ENCODE data around the gene ZSCAN16.
"Not testable (repeated sequence)": the region's sequence is repeated elsewhere in the genome, so short reads cannot be mapped to it uniquely, and the experiment has no call there.

The ZSCAN16 gene

GRCh38 chr6:28104392-28105244 lies 19.8 kb upstream of the ZSCAN16 start:
- Histone ChIP-seq H3K36me3 (ENCODE audit: control insufficient read depth, insufficient read depth, low read length) (no peaks in the 10 kb centered on the region), H3K9me3 (ENCODE audit: control insufficient read depth, insufficient read depth, low read length) (no peaks in the 10 kb centered on the region), H3K27me3 (ENCODE audit: control insufficient read depth, insufficient read depth, low read length) (peaks cover 10% of the 10 kb centered on the region), H3K4me3 (ENCODE audit: low read depth, low read length) (peak overlapping the region; percentile 90), H3K4me1 (ENCODE audit: control insufficient read depth, insufficient read depth, low read length) (peaks cover 5% of the 10 kb centered on the region), H3K27ac (ENCODE audit: low read depth, low read length) (peak overlapping the region; percentile 51), H3K9ac (ENCODE audit: low read depth, low read length) (peak overlapping the region; percentile 76)

- Histone ChIP-seq H3K36me3 (ENCODE audit: control insufficient read depth, insufficient read depth, low read length) (no peaks in the 10 kb centered on the region), H3K4me3 (ENCODE audit: low read depth, low read length) (peak overlapping the region; percentile 90), H3K4me1 (ENCODE audit: control insufficient read depth, insufficient read depth, low read length) (peaks cover 5% of the 10 kb centered on the region), H3K27ac (ENCODE audit: low read depth, low read length) (no peak overlapping the region), H3K9me3 (ENCODE audit: control insufficient read depth, insufficient read depth, low read length) (no peaks in the 10 kb centered on the region), H3K27me3 (ENCODE audit: control insufficient read depth, insufficient read depth, low read length) (peaks cover 8% of the 10 kb centered on the region), H3K9ac (ENCODE audit: low read depth, low read length) (peak overlapping the region; percentile 76)
These were observed 19.2 kb upstream of the ZSCAN16 start for GRCh38 chr6:28105245-28105639.

- H3K4me1 ChIP-seq (ENCODE audit: control insufficient read depth, insufficient read depth, low read length), result peaks cover 5% of the 10 kb centered on the region
- no peaks in the 10 kb centered on the region for H3K9me3 ChIP-seq (ENCODE audit: control insufficient read depth, insufficient read depth, low read length)
- no peak overlapping the region for H3K9ac ChIP-seq (ENCODE audit: low read depth, low read length)
- no peaks in the 10 kb centered on the region for H3K36me3 ChIP-seq (ENCODE audit: control insufficient read depth, insufficient read depth, low read length)
- no peak overlapping the region for H3K27ac ChIP-seq (ENCODE audit: low read depth, low read length)
- H3K4me3 ChIP-seq (ENCODE audit: low read depth, low read length), result no peak overlapping the region
- H3K27me3 ChIP-seq (ENCODE audit: control insufficient read depth, insufficient read depth, low read length), result peaks cover 10% of the 10 kb centered on the region
These were observed 16.9 kb upstream of the ZSCAN16 start for GRCh38 chr6:28107506-28107905.

- Histone ChIP-seq H3K4me3 (ENCODE audit: low read depth, low read length) (no peak overlapping the region), H3K4me1 (ENCODE audit: control insufficient read depth, insufficient read depth, low read length) (no peaks in the 10 kb centered on the region), H3K9ac (ENCODE audit: low read depth, low read length) (no peak overlapping the region), H3K9me3 (ENCODE audit: control insufficient read depth, insufficient read depth, low read length) (no peaks in the 10 kb centered on the region), H3K36me3 (ENCODE audit: control insufficient read depth, insufficient read depth, low read length) (no peaks in the 10 kb centered on the region), H3K27me3 (ENCODE audit: control insufficient read depth, insufficient read depth, low read length) (peaks cover 10% of the 10 kb centered on the region), H3K27ac (ENCODE audit: low read depth, low read length) (no peak overlapping the region)
These were observed 12.4 kb upstream of the ZSCAN16 start for GRCh38 chr6:28111964-28112363.

GRCh38 chr6:28115799-28116198 lies 8.6 kb upstream of the ZSCAN16 start:
- Histone ChIP-seq H3K9ac (ENCODE audit: low read depth, low read length) (no peak overlapping the region), H3K27me3 (ENCODE audit: control insufficient read depth, insufficient read depth, low read length) (no peaks in the 10 kb centered on the region), H3K4me3 (ENCODE audit: low read depth, low read length) (no peak overlapping the region), H3K4me1 (ENCODE audit: control insufficient read depth, insufficient read depth, low read length) (no peaks in the 10 kb centered on the region), H3K9me3 (ENCODE audit: control insufficient read depth, insufficient read depth, low read length) (no peaks in the 10 kb centered on the region), H3K27ac (ENCODE audit: low read depth, low read length) (no peak overlapping the region), H3K36me3 (ENCODE audit: control insufficient read depth, insufficient read depth, low read length) (peaks cover 11% of the 10 kb centered on the region; the same call in 1 of the 2 replicates)

GRCh38 chr6:28117386-28118050 lies 6.9 kb upstream of the ZSCAN16 start:
- peaks cover 11% of the 10 kb centered on the region; the same call in 1 of the 2 replicates for H3K36me3 ChIP-seq (ENCODE audit: control insufficient read depth, insufficient read depth, low read length)
- H3K4me3 ChIP-seq (ENCODE audit: low read depth, low read length), result no peak overlapping the region
- no peak overlapping the region for H3K9ac ChIP-seq (ENCODE audit: low read depth, low read length)
- no peaks in the 10 kb centered on the region for H3K4me1 ChIP-seq (ENCODE audit: control insufficient read depth, insufficient read depth, low read length)
- H3K9me3 ChIP-seq (ENCODE audit: control insufficient read depth, insufficient read depth, low read length), result no peaks in the 10 kb centered on the region
- no peaks in the 10 kb centered on the region for H3K27me3 ChIP-seq (ENCODE audit: control insufficient read depth, insufficient read depth, low read length)
- H3K27ac ChIP-seq (ENCODE audit: low read depth, low read length), result no peak overlapping the region

GRCh38 chr6:28118217-28118616 lies 6.2 kb upstream of the ZSCAN16 start:
- Histone ChIP-seq H3K9ac (ENCODE audit: low read depth, low read length) (no peak overlapping the region), H3K27ac (ENCODE audit: low read depth, low read length) (no peak overlapping the region), H3K4me1 (ENCODE audit: control insufficient read depth, insufficient read depth, low read length) (no peaks in the 10 kb centered on the region), H3K27me3 (ENCODE audit: control insufficient read depth, insufficient read depth, low read length) (no peaks in the 10 kb centered on the region), H3K4me3 (ENCODE audit: low read depth, low read length) (no peak overlapping the region), H3K9me3 (ENCODE audit: control insufficient read depth, insufficient read depth, low read length) (no peaks in the 10 kb centered on the region), H3K36me3 (ENCODE audit: control insufficient read depth, insufficient read depth, low read length) (peaks cover 11% of the 10 kb centered on the region; the same call in 1 of the 2 replicates)

GRCh38 chr6:28121876-28122275 lies 2.5 kb upstream of the ZSCAN16 start:
- no peak overlapping the region for H3K27ac ChIP-seq (ENCODE audit: low read depth, low read length)
- H3K9me3 ChIP-seq (ENCODE audit: control insufficient read depth, insufficient read depth, low read length), result no peaks in the 10 kb centered on the region
- no peaks in the 10 kb centered on the region for H3K27me3 ChIP-seq (ENCODE audit: control insufficient read depth, insufficient read depth, low read length)
- H3K4me1 ChIP-seq (ENCODE audit: control insufficient read depth, insufficient read depth, low read length), result 0 out of 2 replicates have a peak, but pooled peaks cover 4% of the 10 kb centered on the region
- no peak overlapping the region for H3K4me3 ChIP-seq (ENCODE audit: low read depth, low read length)
- peaks cover 22% of the 10 kb centered on the region for H3K36me3 ChIP-seq (ENCODE audit: control insufficient read depth, insufficient read depth, low read length)
- no peak overlapping the region for H3K9ac ChIP-seq (ENCODE audit: low read depth, low read length)

- H3K9ac ChIP-seq (ENCODE audit: low read depth, low read length); H3K27me3 ChIP-seq (ENCODE audit: control insufficient read depth, insufficient read depth, low read length); H3K4me1 ChIP-seq (ENCODE audit: control insufficient read depth, insufficient read depth, low read length); H3K9me3 ChIP-seq (ENCODE audit: control insufficient read depth, insufficient read depth, low read length); H3K4me3 ChIP-seq (ENCODE audit: low read depth, low read length); H3K27ac ChIP-seq (ENCODE audit: low read depth, low read length): not testable (repeated sequence)
- H3K36me3 ChIP-seq (ENCODE audit: control insufficient read depth, insufficient read depth, low read length), result peaks cover 26% of the 10 kb centered on the region
These were observed 2.1 kb upstream of the ZSCAN16 start for GRCh38 chr6:28122283-28122682.

- 0 out of 2 replicates have a peak, but pooled peaks cover 4% of the 10 kb centered on the region for H3K4me1 ChIP-seq (ENCODE audit: control insufficient read depth, insufficient read depth, low read length)
- H3K9ac ChIP-seq (ENCODE audit: low read depth, low read length), result peak overlapping the region; percentile 73
- H3K36me3 ChIP-seq (ENCODE audit: control insufficient read depth, insufficient read depth, low read length), result peaks cover 46% of the 10 kb centered on the region
- H3K27ac ChIP-seq (ENCODE audit: low read depth, low read length), result no peak overlapping the region
- H3K27me3 ChIP-seq (ENCODE audit: control insufficient read depth, insufficient read depth, low read length), result no peaks in the 10 kb centered on the region
- no peaks in the 10 kb centered on the region for H3K9me3 ChIP-seq (ENCODE audit: control insufficient read depth, insufficient read depth, low read length)
- peak overlapping the region; percentile 97 for H3K4me3 ChIP-seq (ENCODE audit: low read depth, low read length)
These were observed 553 bp downstream of the ZSCAN16 start for GRCh38 chr6:28124971-28125353.

GRCh38 chr6:28125401-28125800 lies 992 bp downstream of the ZSCAN16 start:
- H3K9ac ChIP-seq (ENCODE audit: low read depth, low read length), result no peak overlapping the region
- peaks cover 46% of the 10 kb centered on the region for H3K36me3 ChIP-seq (ENCODE audit: control insufficient read depth, insufficient read depth, low read length)
- H3K4me1 ChIP-seq (ENCODE audit: control insufficient read depth, insufficient read depth, low read length), result 0 out of 2 replicates have a peak, but pooled peaks cover 4% of the 10 kb centered on the region
- no peak overlapping the region for H3K27ac ChIP-seq (ENCODE audit: low read depth, low read length)
- no peaks in the 10 kb centered on the region for H3K9me3 ChIP-seq (ENCODE audit: control insufficient read depth, insufficient read depth, low read length)
- H3K4me3 ChIP-seq (ENCODE audit: low read depth, low read length), result peak overlapping the region; percentile 97; the same call in 1 of the 2 replicates
- H3K27me3 ChIP-seq (ENCODE audit: control insufficient read depth, insufficient read depth, low read length), result no peaks in the 10 kb centered on the region

Data from HUES48 (cell line).